Activated CD4-positive, alpha-beta T cell treated with anti-CD3 and anti-CD28 coated beads, Interleukin-2, amount 10 ng/mL, durations not matched to agents 7 days and 5 days (primary cell): ENCODE results near the gene HM13. TPM values are rescaled to one million over a fixed set of nuclear protein-coding genes. Genes with fewer than 3 reads are reported as not detected.
"Not testable (repeated sequence)": the region's sequence is repeated elsewhere in the genome, so short reads cannot be mapped to it uniquely, and the experiment has no call there.

ENCODE experiments used
- CTCF ChIA-PET: fragments of 350-600 bp; sonication (Branson Sonifier 250); formaldehyde crosslinking; loops from one replicate; lab custom pipeline; 2021; ENCODE audit warnings: antibody characterized with exemption; lab: Charles Lee
- POLR2A ChIA-PET: fragments of 350-600 bp; sonication (Branson Sonifier 250); formaldehyde crosslinking; loops from one replicate; lab custom pipeline; 2021; ENCODE audit warnings: antibody characterized with exemption; lab: Charles Lee
- DNase-seq: peaks from one replicate; pipeline ENCODE4 v3.0.0-alpha.2; 2020
- H3K27ac Mint-ChIP-seq: one replicate; pipeline ENCODE4 v1.8.0; 2021; ENCODE audit warnings: mild to moderate bottlenecking, moderate library complexity, mixed read lengths
- H3K27me3 Mint-ChIP-seq: one replicate; pipeline ENCODE4 v1.8.0; 2021; ENCODE audit warnings: mixed read lengths
- H3K36me3 Mint-ChIP-seq: one replicate; pipeline ENCODE4 v1.8.0; 2021; ENCODE audit warnings: low read depth, mixed read lengths
- H3K4me1 Mint-ChIP-seq: one replicate; pipeline ENCODE4 v1.8.0; 2021; ENCODE audit warnings: mixed read lengths
- H3K4me3 Mint-ChIP-seq: one replicate; pipeline ENCODE4 v1.8.0; 2021; ENCODE audit warnings: mild to moderate bottlenecking, moderate library complexity, mixed read lengths
- H3K9me3 Mint-ChIP-seq: one replicate; pipeline ENCODE4 v1.8.0; 2021; ENCODE audit warnings: mixed read lengths
- total RNA-seq, 2 experiments: library from RNA; stranded (reverse); gene quantifications; one replicate each; pipeline ENCODE4 v1.2.3, GENCODE V29; 2021

Gene HM13
- total RNA-seq, 2 experiments from 2014 or later = 137 to 146 TPM

DNA sequence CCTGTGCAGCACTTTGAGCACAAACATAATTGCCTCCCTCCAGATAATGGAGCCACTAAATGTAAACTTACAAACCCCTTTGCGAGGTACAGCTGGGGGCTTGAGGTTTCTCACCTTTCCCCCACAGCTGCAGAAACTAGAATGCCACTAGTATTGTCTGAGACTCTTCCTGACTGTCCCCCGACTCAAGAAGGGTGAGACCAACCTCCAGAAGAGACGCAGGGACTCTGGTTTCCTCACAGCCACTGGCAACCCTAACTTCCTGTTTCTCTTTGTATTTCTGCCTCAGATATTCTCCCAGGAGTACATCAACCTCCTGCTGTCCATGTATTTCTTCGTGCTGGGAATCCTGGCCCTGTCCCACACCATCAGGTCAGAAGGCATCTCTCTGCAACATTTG, 23.6 kb downstream of the HM13 start:
- H3K36me3 Mint-ChIP-seq = peaks cover 53% of the 10 kb centered on the region
- H3K4me3 Mint-ChIP-seq = no peak overlapping the region
- ChIA-PET POLR2A (no interaction called here), CTCF (interaction anchor here (0.9 to 3.7 kb wide), 6 partner anchors 18 to 186 kb away, joined by 3 to 11 read pairs (median 4); no protein-coding TSS in a partner anchor)
- H3K27ac Mint-ChIP-seq = peak overlapping the region; percentile 42
- DNase-seq = no peak
- H3K27me3 Mint-ChIP-seq = no peaks in the 10 kb centered on the region
- no peaks in the 10 kb centered on the region for H3K9me3 Mint-ChIP-seq
- H3K4me1 Mint-ChIP-seq = peaks cover 54% of the 10 kb centered on the region

DNA sequence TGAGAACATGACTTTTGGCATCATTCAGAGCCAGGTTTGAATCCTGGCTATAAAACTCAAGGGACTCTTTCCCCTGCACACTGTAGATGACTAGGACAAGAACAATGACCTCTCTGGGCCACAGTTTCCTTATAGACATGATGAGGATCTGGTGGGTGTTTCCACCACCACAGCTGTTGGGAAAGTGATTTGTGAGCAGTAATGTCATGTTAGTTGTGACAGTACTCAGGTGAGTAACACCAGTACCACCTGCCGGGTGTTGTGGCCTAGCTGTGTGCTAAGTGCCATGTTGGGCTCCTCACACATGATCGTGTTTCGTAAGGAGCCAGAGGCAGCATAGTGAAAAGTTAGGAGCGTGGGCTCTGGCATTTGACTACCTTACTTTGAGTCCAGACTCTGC, 24.1 kb downstream of the HM13 start:
- peaks cover 53% of the 10 kb centered on the region for H3K36me3 Mint-ChIP-seq
- ChIA-PET CTCF (interaction anchor here (0.9 to 3.7 kb wide), 5 partner anchors 16 to 186 kb away, joined by 3 to 11 read pairs (median 4); no protein-coding TSS in a partner anchor), POLR2A (no interaction called here)
- H3K27ac Mint-ChIP-seq = peak overlapping the region; percentile 42
- H3K9me3 Mint-ChIP-seq = no peaks in the 10 kb centered on the region
- no peak for DNase-seq
- H3K27me3 Mint-ChIP-seq = no peaks in the 10 kb centered on the region
- H3K4me1 Mint-ChIP-seq = peaks cover 57% of the 10 kb centered on the region
- H3K4me3 Mint-ChIP-seq = no peak overlapping the region

DNA sequence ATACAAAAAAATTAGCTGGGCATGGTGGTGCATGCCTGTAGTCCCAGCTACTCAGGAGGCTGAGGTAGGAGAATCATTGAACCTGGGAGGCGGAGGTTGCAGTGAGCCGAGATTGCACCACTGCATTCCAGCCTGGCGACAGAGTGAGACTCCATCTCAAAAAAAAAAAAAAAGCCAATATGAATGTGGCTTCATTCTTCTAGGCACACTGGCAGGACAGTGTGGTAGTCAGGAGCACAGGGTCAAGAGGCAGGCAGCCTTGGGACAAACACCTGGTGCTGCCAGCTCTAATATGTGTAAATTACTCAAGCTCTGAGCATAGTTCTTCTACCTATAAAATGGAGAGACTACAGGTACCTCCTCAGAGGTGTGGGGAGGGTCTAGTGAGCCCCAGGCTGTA, 25.4 kb downstream of the HM13 start:
- POLR2A ChIA-PET, H3K4me3 Mint-ChIP-seq, H3K9me3 Mint-ChIP-seq, DNase-seq, H3K27ac Mint-ChIP-seq, H3K27me3 Mint-ChIP-seq: not testable (repeated sequence)
- peaks cover 53% of the 10 kb centered on the region for H3K36me3 Mint-ChIP-seq
- CTCF ChIA-PET = interaction anchor here (0.9 to 1.5 kb wide), 5 partner anchors 17 to 184 kb away, joined by 3 to 5 read pairs (median 4); no protein-coding TSS in a partner anchor
- H3K4me1 Mint-ChIP-seq = peaks cover 57% of the 10 kb centered on the region

DNA sequence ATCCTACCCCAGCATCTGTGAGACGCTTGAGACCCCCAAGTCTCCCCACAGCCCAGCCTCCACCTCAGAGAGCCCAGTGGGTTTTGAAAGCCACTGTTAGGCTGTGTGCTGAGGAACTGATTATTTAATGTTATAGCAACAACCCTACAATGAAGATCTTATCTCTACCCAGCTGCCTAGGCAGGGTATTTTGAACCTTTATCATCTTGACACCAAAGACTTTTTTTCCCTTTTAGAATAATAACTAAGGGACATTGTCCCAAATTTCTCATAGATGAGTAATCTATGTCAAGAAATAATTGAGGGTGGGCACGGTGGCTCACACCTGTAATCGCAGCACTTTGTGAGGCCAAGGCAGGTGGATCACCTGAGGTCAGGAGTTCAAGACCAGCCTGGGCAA, 26.2 kb downstream of the HM13 start:
- Mint-ChIP-seq H3K27me3 (no peaks in the 10 kb centered on the region), H3K4me1 (peaks cover 54% of the 10 kb centered on the region), H3K27ac (no peak overlapping the region), H3K36me3 (peaks cover 53% of the 10 kb centered on the region), H3K4me3 (no peak overlapping the region), H3K9me3 (no peaks in the 10 kb centered on the region)
- CTCF ChIA-PET = interaction anchor here (1.2 to 1.4 kb wide), 2 partner anchors 25 to 72 kb away, joined by 4 to 8 read pairs; no protein-coding TSS in a partner anchor
- DNase-seq = no peak
- POLR2A ChIA-PET = no interaction called here

DNA sequence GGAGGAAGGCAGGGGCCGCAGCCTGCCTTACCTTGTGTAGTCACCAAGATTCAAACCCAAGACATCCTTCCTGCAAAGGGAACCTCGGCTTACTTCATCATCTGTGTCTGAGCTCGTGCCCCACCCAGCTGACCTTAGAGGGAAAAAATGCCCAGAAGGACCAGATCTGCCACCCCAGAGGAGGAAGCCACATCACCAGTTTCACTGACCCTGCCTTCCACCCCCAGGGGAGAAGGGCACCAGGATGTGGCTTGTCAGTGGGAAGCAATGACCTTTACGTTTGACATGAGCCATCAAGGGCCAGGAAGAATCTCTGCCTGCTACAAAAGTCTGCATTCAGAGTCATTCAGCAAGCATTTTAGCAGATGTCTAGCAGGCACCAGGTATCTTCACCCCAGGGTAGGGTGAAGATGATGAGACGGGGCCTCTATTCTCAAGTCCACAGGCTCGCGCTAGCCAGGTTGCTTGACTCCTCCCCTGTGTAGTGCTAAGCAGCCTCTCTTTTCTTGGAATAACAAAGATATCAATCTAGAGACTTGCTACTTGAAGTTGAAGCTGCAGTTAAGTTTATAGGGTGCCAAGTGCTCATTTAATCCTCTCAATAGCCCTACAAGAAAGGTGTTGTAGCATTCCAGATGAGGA, 28.1 kb downstream of the HM13 start:
- no peaks in the 10 kb centered on the region for H3K27me3 Mint-ChIP-seq
- DNase-seq = no peak
- ChIA-PET POLR2A (no interaction called here), CTCF (interaction anchor here (1.1 to 2.8 kb wide), 7 partner anchors 9 to 71 kb away, joined by 3 to 20 read pairs (median 4); no protein-coding TSS in a partner anchor)
- peak overlapping the region; percentile 36 for H3K27ac Mint-ChIP-seq
- peaks cover 45% of the 10 kb centered on the region for H3K4me1 Mint-ChIP-seq
- no peak overlapping the region for H3K4me3 Mint-ChIP-seq
- no peaks in the 10 kb centered on the region for H3K9me3 Mint-ChIP-seq
- H3K36me3 Mint-ChIP-seq = peaks cover 46% of the 10 kb centered on the region

DNA sequence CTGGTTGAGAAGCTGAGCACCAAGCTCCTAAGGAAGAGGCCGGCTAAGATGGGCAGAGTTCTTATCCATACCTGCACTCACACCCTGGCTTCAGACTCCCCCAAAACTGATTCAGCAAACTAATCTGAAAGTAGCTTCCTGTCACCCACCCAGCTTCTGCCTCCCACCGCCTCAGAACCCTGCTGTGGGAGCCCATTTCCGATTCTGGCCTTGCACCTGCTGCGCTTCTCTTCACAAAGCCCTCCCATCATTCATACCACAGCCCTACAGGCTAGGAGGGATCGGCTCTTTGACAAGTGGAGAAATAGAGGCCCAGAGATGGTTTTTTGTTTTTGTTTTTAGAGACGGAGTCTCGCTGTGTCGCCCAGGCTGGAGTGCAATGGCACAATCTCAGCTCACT, 28.7 kb downstream of the HM13 start:
- Mint-ChIP-seq H3K9me3 (no peaks in the 10 kb centered on the region), H3K4me3 (no peak overlapping the region), H3K27ac (peak overlapping the region; percentile 46), H3K36me3 (peaks cover 47% of the 10 kb centered on the region), H3K27me3 (no peaks in the 10 kb centered on the region), H3K4me1 (peaks cover 42% of the 10 kb centered on the region)
- ChIA-PET CTCF (interaction anchor here (1.1 to 2.8 kb wide), 5 partner anchors 8 to 70 kb away, joined by 3 to 20 read pairs (median 4); no protein-coding TSS in a partner anchor), POLR2A (no interaction called here)
- no peak for DNase-seq

DNA sequence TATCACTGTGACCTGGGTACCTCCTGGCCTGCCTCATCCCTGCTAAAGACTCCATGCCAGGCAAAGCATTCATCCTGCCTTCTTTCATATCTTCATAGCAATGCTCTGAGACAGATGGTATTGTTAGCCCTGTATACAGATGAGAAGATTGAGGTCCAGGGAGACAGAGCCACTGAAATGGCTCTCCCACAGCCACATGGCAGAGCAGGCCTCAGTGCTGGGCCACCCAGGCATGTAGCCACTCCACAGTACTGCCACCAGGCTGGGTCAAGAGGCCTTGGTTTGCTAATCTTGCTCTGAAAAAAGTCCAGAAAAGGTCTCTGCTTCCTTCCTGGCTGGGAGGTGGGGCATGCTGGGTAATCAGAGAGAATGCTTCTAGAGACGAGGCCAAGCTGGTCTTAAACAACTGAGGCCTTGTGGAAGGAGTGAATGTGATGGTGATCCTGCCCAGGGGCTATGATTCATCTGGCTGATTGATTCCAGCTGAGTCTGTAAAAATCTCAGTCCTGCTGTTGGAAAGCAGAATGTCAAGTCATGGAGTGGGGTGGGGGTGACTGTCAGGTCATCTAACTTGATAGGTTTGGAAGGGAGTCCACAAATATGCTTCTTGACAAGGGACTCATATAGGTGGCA, 29.8 kb downstream of the HM13 start:
- Mint-ChIP-seq H3K27ac (peak overlapping the region; percentile 64), H3K4me3 (no peak overlapping the region), H3K9me3 (no peaks in the 10 kb centered on the region), H3K27me3 (no peaks in the 10 kb centered on the region), H3K36me3 (peaks cover 49% of the 10 kb centered on the region), H3K4me1 (peaks cover 42% of the 10 kb centered on the region)
- DNase-seq = no peak
- ChIA-PET CTCF (interaction anchor here (0.9 kb wide), 2 partner anchors 10 to 47 kb away, joined by 3 read pairs; no protein-coding TSS in a partner anchor), POLR2A (no interaction called here)

DNA sequence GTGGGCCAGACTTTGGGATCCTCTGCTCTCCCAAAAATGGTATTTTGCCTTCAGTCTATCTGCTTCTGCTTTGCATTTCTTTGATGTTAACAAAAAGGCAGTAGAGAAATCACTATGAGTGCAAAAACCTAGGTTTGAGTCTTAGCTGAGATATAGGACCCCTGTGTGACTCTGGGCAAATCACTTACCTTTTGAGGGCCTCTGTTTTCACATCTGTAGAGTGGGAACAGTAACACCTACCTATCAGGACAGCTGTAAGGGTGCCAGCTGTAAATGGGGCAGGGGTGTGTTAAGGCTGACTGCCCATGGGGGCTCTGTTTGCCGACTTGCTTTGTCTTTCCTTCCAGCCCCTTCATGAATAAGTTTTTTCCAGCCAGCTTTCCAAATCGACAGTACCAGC, 30.4 kb downstream of the HM13 start:
- ChIA-PET CTCF (interaction anchor here (0.6 to 0.9 kb wide), 3 partner anchors 9 to 46 kb away, joined by 3 to 4 read pairs (median 3); no protein-coding TSS in a partner anchor), POLR2A (no interaction called here)
- Mint-ChIP-seq H3K4me3 (no peak overlapping the region), H3K36me3 (peaks cover 49% of the 10 kb centered on the region), H3K9me3 (no peaks in the 10 kb centered on the region), H3K27me3 (no peaks in the 10 kb centered on the region), H3K27ac (no peak overlapping the region), H3K4me1 (peaks cover 40% of the 10 kb centered on the region)
- DNase-seq = no peak

DNA sequence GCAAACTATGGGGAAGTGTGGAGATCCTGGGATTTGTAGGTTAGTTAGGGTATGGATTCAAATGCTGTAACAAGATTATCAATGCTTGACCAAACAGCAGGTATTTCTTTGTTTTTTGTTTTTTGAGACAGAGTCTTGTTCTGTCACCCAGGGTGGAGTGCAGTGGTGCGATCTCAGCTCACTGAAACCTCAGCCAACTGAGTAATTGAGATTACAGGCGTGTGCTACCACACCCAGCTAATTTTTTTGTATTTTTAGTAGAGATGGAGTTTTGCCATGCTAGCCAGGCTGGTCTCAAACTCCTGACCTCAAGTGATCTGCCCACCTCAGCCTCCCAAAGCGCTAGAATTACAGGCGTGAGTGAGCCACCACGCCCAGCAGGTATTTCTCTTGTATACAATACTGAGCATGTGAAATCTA, 31.4 kb downstream of the HM13 start:
- CTCF ChIA-PET = interaction anchor here (0.7 kb wide), 1 partner anchor 25 kb away, joined by 3 read pairs; no protein-coding TSS in a partner anchor
- H3K4me3 Mint-ChIP-seq, POLR2A ChIA-PET, H3K9me3 Mint-ChIP-seq, DNase-seq, H3K27me3 Mint-ChIP-seq: not testable (repeated sequence)
- peaks cover 40% of the 10 kb centered on the region for H3K4me1 Mint-ChIP-seq
- peak overlapping the region; percentile 50 for H3K27ac Mint-ChIP-seq
- H3K36me3 Mint-ChIP-seq = peaks cover 55% of the 10 kb centered on the region

DNA sequence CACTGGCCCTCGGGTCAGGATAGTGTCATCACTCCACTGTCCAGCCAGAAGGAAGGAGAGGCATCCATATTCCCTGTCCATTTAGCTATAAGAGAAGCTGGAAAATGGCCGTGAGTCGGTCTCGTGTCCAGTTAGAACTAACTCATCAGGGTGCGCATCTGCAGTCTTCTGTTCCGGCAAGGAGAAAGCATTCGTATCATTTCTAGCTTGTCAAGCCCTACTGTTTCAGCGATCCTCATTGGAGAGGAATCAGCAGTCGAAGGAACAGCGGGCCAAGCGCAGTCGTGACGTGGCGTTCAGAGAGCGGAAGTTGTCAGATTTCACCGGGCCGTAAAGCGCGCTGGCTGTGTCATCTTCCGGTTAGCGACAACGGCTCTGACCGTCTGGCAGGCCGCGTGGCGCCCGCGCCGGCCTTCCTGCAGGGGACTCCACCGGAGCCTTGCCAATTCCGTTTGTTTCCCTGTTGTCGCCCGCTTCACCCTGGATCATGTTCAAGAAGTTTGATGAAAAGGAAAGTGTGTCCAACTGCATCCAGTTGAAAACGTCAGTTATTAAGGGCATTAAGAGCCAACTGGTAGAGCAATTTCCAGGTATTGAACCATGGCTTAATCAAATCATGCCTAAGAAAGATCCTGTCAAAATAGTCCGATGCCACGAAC, 32.9 kb downstream of the HM13 start:
- no peaks in the 10 kb centered on the region for H3K27me3 Mint-ChIP-seq
- peaks cover 32% of the 10 kb centered on the region for H3K4me1 Mint-ChIP-seq
- H3K27ac Mint-ChIP-seq = peak overlapping the region; percentile 93
- H3K4me3 Mint-ChIP-seq = peak overlapping the region; percentile 83
- H3K36me3 Mint-ChIP-seq = peaks cover 63% of the 10 kb centered on the region
- peak; percentile 85 for DNase-seq
- H3K9me3 Mint-ChIP-seq = no peaks in the 10 kb centered on the region
- CTCF ChIA-PET = interaction anchor here (0.6 to 18.6 kb wide), 3 partner anchors 12 to 63 kb away, joined by 3 to 282 read pairs (median 3); no protein-coding TSS in a partner anchor
- POLR2A ChIA-PET = no interaction called here

DNA sequence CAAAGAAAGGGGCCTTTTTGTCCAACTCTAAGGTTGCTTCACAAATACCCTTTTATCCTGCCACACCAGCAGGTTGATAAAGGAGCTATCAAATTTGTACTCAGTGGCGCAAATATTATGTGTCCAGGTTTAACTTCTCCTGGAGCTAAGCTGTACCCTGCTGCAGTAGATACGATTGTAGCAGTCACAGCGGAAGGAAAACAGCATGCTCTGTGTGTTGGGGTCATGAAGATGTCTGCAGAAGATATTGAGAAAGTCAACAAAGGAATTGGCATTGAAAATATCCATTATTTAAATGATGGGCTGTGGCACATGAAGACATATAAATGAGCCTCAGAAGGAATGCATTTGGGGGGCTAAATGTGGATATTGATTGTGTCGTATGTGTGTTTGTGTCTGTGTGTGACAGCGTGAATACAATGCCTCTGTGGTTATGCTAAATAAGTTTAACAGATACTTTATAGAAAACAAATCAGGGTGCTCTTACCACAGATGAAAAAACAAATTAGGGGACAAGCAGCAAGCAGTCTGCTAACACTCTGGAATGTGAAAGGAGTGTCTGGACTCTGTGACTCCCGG, 33.6 kb downstream of the HM13 start:
- H3K4me3 Mint-ChIP-seq = peak overlapping the region; percentile 83
- peaks cover 25% of the 10 kb centered on the region for H3K4me1 Mint-ChIP-seq
- no peak for DNase-seq
- H3K27ac Mint-ChIP-seq = peak overlapping the region; percentile 93
- no peaks in the 10 kb centered on the region for H3K9me3 Mint-ChIP-seq
- peaks cover 57% of the 10 kb centered on the region for H3K36me3 Mint-ChIP-seq
- CTCF ChIA-PET = interaction anchor here (0.7 to 18.6 kb wide), 3 partner anchors 13 to 62 kb away, joined by 3 to 282 read pairs (median 3); no protein-coding TSS in a partner anchor
- H3K27me3 Mint-ChIP-seq = no peaks in the 10 kb centered on the region
- POLR2A ChIA-PET = interaction anchor here (0.5 kb wide), 1 partner anchor 16 kb away, joined by 3 read pairs; no protein-coding TSS in a partner anchor
